Ectodermal cell (in vitro differentiated cells): Measurements from ENCODE around the gene DPPA3.
"Not testable (repeated sequence)": the region's sequence is repeated elsewhere in the genome, so short reads cannot be mapped to it uniquely, and the experiment has no call there.

Experiments used
- H3K27ac ChIP-seq: 2 replicates; pipeline ENCODE4 v1.7.0; 2013; ENCODE audit warnings: mild to moderate bottlenecking, low read depth, low read length; ENCODE audit not compliant: insufficient read depth, poor library complexity, severe bottlenecking
- H3K27me3 ChIP-seq: 2 replicates; pipeline ENCODE4 v1.7.0; 2013; ENCODE audit warnings: mild to moderate bottlenecking, low read length; ENCODE audit not compliant: insufficient read depth, control insufficient read depth, poor library complexity, severe bottlenecking
- H3K36me3 ChIP-seq: one replicate; pipeline ENCODE4 v1.7.0; 2013; ENCODE audit warnings: low read length; ENCODE audit not compliant: control insufficient read depth, insufficient read depth
- H3K4me1 ChIP-seq: one replicate; pipeline ENCODE4 v1.7.0; 2013; ENCODE audit warnings: low read length; ENCODE audit not compliant: control insufficient read depth, insufficient read depth
- H3K4me3 ChIP-seq: 2 replicates; pipeline ENCODE4 v1.7.0; 2013; ENCODE audit warnings: low read depth, low read length, control low read depth; ENCODE audit not compliant: insufficient read depth
- H3K9me3 ChIP-seq: 2 replicates; pipeline ENCODE4 v1.7.0; 2013; ENCODE audit warnings: mild to moderate bottlenecking, low read length, moderate library complexity; ENCODE audit not compliant: control insufficient read depth
- WGBS, 2 experiments: methylation state at CpG; one replicate each; pipeline ENCODE4 v1.1.7; 2013; ENCODE audit warnings: missing lambda C conversion rate in 2 of 2; 5-methylcytosine and 5-hydroxymethylcytosine counted together

The DPPA3 gene

GRCh38 chr12:7723926-7724325 lies 12.7 kb downstream of the DPPA3 start:
- Histone ChIP-seq H3K9me3 (no peaks in the 10 kb centered on the region), H3K4me3 (no peak overlapping the region), H3K27ac (no peak overlapping the region), H3K4me1 (no peaks in the 10 kb centered on the region), H3K36me3 (no peaks in the 10 kb centered on the region), H3K27me3 (no peaks in the 10 kb centered on the region)
- 85 to 95% methylated on average over 3 of the region's 3 CpGs for WGBS, 2 experiments

- H3K27me3 ChIP-seq, result no peaks in the 10 kb centered on the region
- no peaks in the 10 kb centered on the region for H3K36me3 ChIP-seq
- no peaks in the 10 kb centered on the region for H3K4me1 ChIP-seq
- H3K4me3 ChIP-seq, result no peak overlapping the region
- no peak overlapping the region for H3K27ac ChIP-seq
- 91% methylated on average over 4 of the region's 4 CpGs for WGBS, 2 experiments
- H3K9me3 ChIP-seq, result no peaks in the 10 kb centered on the region
These were observed 18.5 kb downstream of the DPPA3 start for GRCh38 chr12:7729746-7730145.

- H3K4me3 ChIP-seq, H3K27ac ChIP-seq, H3K36me3 ChIP-seq: not testable (repeated sequence)
These were observed 19.8 kb downstream of the DPPA3 start for GRCh38 chr12:7730984-7731383.

GRCh38 chr12:7731486-7731885 lies 20.3 kb downstream of the DPPA3 start:
- H3K36me3 ChIP-seq, result no peaks in the 10 kb centered on the region
- H3K9me3 ChIP-seq, result no peaks in the 10 kb centered on the region
- H3K4me1 ChIP-seq, result no peaks in the 10 kb centered on the region
- H3K27me3 ChIP-seq, result no peaks in the 10 kb centered on the region
- no peak overlapping the region for H3K4me3 ChIP-seq
- no peak overlapping the region for H3K27ac ChIP-seq
- 60 to 71% methylated on average over 5 of the region's 5 CpGs for WGBS, 2 experiments

More at GRCh38 chr12:7730984-7731383, 19.8 kb downstream of the DPPA3 start:
- not testable (repeated sequence) for H3K9me3 ChIP-seq, H3K27me3 ChIP-seq, H3K4me1 ChIP-seq

GRCh38 chr12:7732993-7733392 lies 21.8 kb downstream of the DPPA3 start:
- 68 to 100% methylated on average over 1 to 3 of the region's 3 CpGs for WGBS, 2 experiments
- H3K4me3 ChIP-seq, result no peak overlapping the region

GRCh38 chr12:7747246-7747645 lies 36.0 kb downstream of the DPPA3 start, which contains the start of gene CLEC4C:
Gene CLEC4C (minus strand): TSS chr12:7747375. CDS start chr12:7747348, 27 bp downstream.
- H3K27me3 ChIP-seq, result no peaks in the 10 kb centered on the region
- no peaks in the 10 kb centered on the region for H3K36me3 ChIP-seq
- no peak within 1 kb of the TSS for H3K27ac ChIP-seq
- H3K9me3 ChIP-seq, result no peaks in the 10 kb centered on the region
- H3K4me3 ChIP-seq, result no peak within 1 kb of the TSS
- 88 to 90% methylated on average over 5 of the region's 5 CpGs for WGBS, 2 experiments
- H3K4me1 ChIP-seq, result no peaks in the 10 kb centered on the region

More at GRCh38 chr12:7732993-7733392, 21.8 kb downstream of the DPPA3 start:
- H3K36me3 ChIP-seq, result no peaks in the 10 kb centered on the region
- no peaks in the 10 kb centered on the region for H3K27me3 ChIP-seq
- H3K9me3 ChIP-seq, result no peaks in the 10 kb centered on the region
- H3K4me1 ChIP-seq, result no peaks in the 10 kb centered on the region
- H3K27ac ChIP-seq, result no peak overlapping the region

- Histone ChIP-seq H3K36me3 (no peaks in the 10 kb centered on the region), H3K9me3 (no peaks in the 10 kb centered on the region), H3K27ac (no peak overlapping the region), H3K4me3 (no peak overlapping the region), H3K4me1 (no peaks in the 10 kb centered on the region), H3K27me3 (no peaks in the 10 kb centered on the region)
- 80 to 85% methylated on average over 4 of the region's 4 CpGs for WGBS, 2 experiments
These were observed 37.6 kb downstream of the DPPA3 start for GRCh38 chr12:7748852-7749251.

- Histone ChIP-seq H3K27ac (no peak overlapping the region), H3K36me3 (no peaks in the 10 kb centered on the region), H3K4me3 (no peak overlapping the region), H3K9me3 (no peaks in the 10 kb centered on the region), H3K4me1 (no peaks in the 10 kb centered on the region), H3K27me3 (no peaks in the 10 kb centered on the region)
- WGBS, 2 experiments, result 92 to 94% methylated on average over 8 of the region's 8 CpGs
These were observed 38.2 kb downstream of the DPPA3 start for GRCh38 chr12:7749442-7749841.

- H3K36me3 ChIP-seq, result no peaks in the 10 kb centered on the region
- no peaks in the 10 kb centered on the region for H3K27me3 ChIP-seq
- 72 to 83% methylated on average over 6 of the region's 6 CpGs for WGBS, 2 experiments
- no peak overlapping the region for H3K27ac ChIP-seq
- no peaks in the 10 kb centered on the region for H3K4me1 ChIP-seq
- no peaks in the 10 kb centered on the region for H3K9me3 ChIP-seq
- no peak overlapping the region for H3K4me3 ChIP-seq
These were observed 39.1 kb downstream of the DPPA3 start for GRCh38 chr12:7750350-7750749.

GRCh38 chr12:7751394-7751793 lies 40.2 kb downstream of the DPPA3 start:
- 93 to 95% methylated on average over 20 of the region's 20 CpGs for WGBS, 2 experiments
- H3K4me1 ChIP-seq, result no peaks in the 10 kb centered on the region
- no peaks in the 10 kb centered on the region for H3K27me3 ChIP-seq
- H3K36me3 ChIP-seq, result no peaks in the 10 kb centered on the region
- H3K9me3 ChIP-seq, result no peaks in the 10 kb centered on the region
- H3K4me3 ChIP-seq, result no peak overlapping the region
- H3K27ac ChIP-seq, result no peak overlapping the region
